ENCODE measurements around the gene ANKRD42.

GRCh38 chr11:83147895-83148294 lies 45.6 kb upstream of the ANKRD42 start:
- TF ChIP-seq, protein P1, sequence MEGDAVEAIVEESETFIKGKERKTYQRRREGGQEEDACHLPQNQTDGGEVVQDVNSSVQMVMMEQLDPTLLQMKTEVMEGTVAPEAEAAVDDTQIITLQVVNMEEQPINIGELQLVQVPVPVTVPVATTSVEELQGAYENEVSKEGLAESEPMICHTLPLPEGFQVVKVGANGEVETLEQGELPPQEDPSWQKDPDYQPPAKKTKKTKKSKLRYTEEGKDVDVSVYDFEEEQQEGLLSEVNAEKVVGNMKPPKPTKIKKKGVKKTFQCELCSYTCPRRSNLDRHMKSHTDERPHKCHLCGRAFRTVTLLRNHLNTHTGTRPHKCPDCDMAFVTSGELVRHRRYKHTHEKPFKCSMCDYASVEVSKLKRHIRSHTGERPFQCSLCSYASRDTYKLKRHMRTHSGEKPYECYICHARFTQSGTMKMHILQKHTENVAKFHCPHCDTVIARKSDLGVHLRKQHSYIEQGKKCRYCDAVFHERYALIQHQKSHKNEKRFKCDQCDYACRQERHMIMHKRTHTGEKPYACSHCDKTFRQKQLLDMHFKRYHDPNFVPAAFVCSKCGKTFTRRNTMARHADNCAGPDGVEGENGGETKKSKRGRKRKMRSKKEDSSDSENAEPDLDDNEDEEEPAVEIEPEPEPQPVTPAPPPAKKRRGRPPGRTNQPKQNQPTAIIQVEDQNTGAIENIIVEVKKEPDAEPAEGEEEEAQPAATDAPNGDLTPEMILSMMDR (conservative IDR thresholded peaks at IDR 0.05; ENCODE audit: low read depth, low read length) = no peak
- TF ChIP-seq EZH2 (IDR thresholded peaks at IDR 0.05; ENCODE audit: borderline replicate concordance, low read depth, low read length, poor library complexity, severe bottlenecking) = no peak

Measured in A673 (cell line).